H1 (cell line): ENCODE data around the gene RNF149. TPM values are rescaled to one million over a fixed set of nuclear protein-coding genes. Genes with fewer than 3 reads are reported as not detected.
"Not testable (repeated sequence)": the region's sequence is repeated elsewhere in the genome, so short reads cannot be mapped to it uniquely, and the experiment has no call there.

Experiments used
- CTCF ChIA-PET: fragments of 300-600 bp; sonication (Branson Sonifier 250); formaldehyde crosslinking; loops from one replicate; lab custom pipeline; 2021; ENCODE audit not compliant: partially characterized antibody; lab: Charles Lee
- POLR2A ChIA-PET: fragments of 300-600 bp; sonication (Branson Sonifier 250); formaldehyde crosslinking; loops from one replicate; lab custom pipeline; 2021; ENCODE audit warnings: inconsistent platforms; ENCODE audit not compliant: partially characterized antibody; lab: Charles Lee
- DNase-seq, 2 experiments: peaks; one replicate each; pipeline versions ENCODE4 v3.0.0 to v3.0.0-alpha.2; 2010 to 2022; ENCODE audit warnings: low spot score in 2 of 2, low read depth in 1 of 2, mixed read lengths in 1 of 2
- FAIRE-seq: peaks from 2 replicates; lab custom pipeline; 2011; peaks lifted over from hg19 to GRCh38; lab: Jason Lieb, UNC
- H2AFZ ChIP-seq: 2 replicates; pipeline ENCODE4 v1.8.1; 2012; ENCODE audit warnings: low read length, inconsistent platforms
- H2AK5ac ChIP-seq: 2 replicates; pipeline ENCODE4 v1.6.1; 2013; ENCODE audit warnings: low read depth, low read length
- H2BK120ac ChIP-seq: replicated peaks from 2 replicates; pipeline ENCODE3; 2013; ENCODE audit warnings: low read depth, low read length, inconsistent platforms
- H2BK12ac ChIP-seq: 2 replicates; pipeline ENCODE4 v1.6.1; 2013; ENCODE audit warnings: low read depth, low read length
- H2BK15ac ChIP-seq: 2 replicates; pipeline ENCODE4 v1.6.1; 2013; ENCODE audit warnings: low read length
- H2BK20ac ChIP-seq: 2 replicates; pipeline ENCODE4 v1.6.1; 2013; ENCODE audit warnings: low read length
- H2BK5ac ChIP-seq: 2 replicates; pipeline ENCODE4 v1.6.1; 2013; ENCODE audit warnings: low read depth, low read length
- H3K14ac ChIP-seq: 2 replicates; pipeline ENCODE4 v1.6.1; 2013; ENCODE audit warnings: inconsistent platforms; ENCODE audit not compliant: insufficient read length
- H3K18ac ChIP-seq: 2 replicates; pipeline ENCODE4 v1.6.1; 2013; ENCODE audit warnings: low read length; ENCODE audit errors: extremely low read depth
- H3K23ac ChIP-seq: 2 replicates; pipeline ENCODE4 v1.6.1; 2013; ENCODE audit warnings: inconsistent platforms; ENCODE audit not compliant: insufficient read length
- H3K23me2 ChIP-seq: 2 replicates; pipeline ENCODE4 v1.6.1; 2013; ENCODE audit warnings: low read depth, low read length
- H3K27ac ChIP-seq: 2 replicates; pipeline ENCODE4 v1.6.1; 2011; ENCODE audit warnings: low read depth, low read length, inconsistent platforms
- H3K27me3 ChIP-seq, 4 experiments: replicated peaks in 1 of 4; 1 replicate in 1 of 4; 2 replicates in 3 of 4; pipeline versions ENCODE4 v1.6.1 to v1.8.1; 2011 to 2013; ENCODE audit warnings: low read length in 3 of 4, mild to moderate bottlenecking in 3 of 4, inconsistent platforms in 2 of 4, mixed read lengths in 2 of 4, moderate library complexity in 1 of 4; ENCODE audit not compliant: control insufficient read depth in 3 of 4, insufficient read depth in 3 of 4; ENCODE audit errors: extremely low read depth in 1 of 4
- H3K36me3 ChIP-seq, 4 experiments: 2 replicates each; pipeline versions ENCODE4 v1.6.1 to v1.8.1; 2011 to 2013; ENCODE audit warnings: mild to moderate bottlenecking in 4 of 4, low read length in 3 of 4, moderate library complexity in 2 of 4, control low read depth in 1 of 4, inconsistent platforms in 1 of 4; ENCODE audit not compliant: insufficient read depth in 4 of 4, control insufficient read depth in 2 of 4
- H3K4ac ChIP-seq: replicated peaks from 2 replicates; pipeline ENCODE3; 2013; ENCODE audit warnings: low read length, low read depth, mixed read lengths, inconsistent platforms; ENCODE audit not compliant: insufficient read length
- H3K4me1 ChIP-seq, 4 experiments: replicated peaks in 1 of 4; 1 replicate in 1 of 4; 2 replicates in 3 of 4; pipeline versions ENCODE4 v1.6.1 to v1.8.1; 2011 to 2013; ENCODE audit warnings: low read length in 3 of 4, inconsistent platforms in 2 of 4, mixed read lengths in 1 of 4; ENCODE audit not compliant: insufficient read depth in 4 of 4, control insufficient read depth in 3 of 4
- H3K4me2 ChIP-seq, 2 experiments: 2 replicates each; pipeline versions ENCODE4 v1.6.1 to v1.8.1; 2011 to 2013; ENCODE audit warnings: low read depth in 2 of 2, low read length in 2 of 2, control low read depth in 1 of 2, inconsistent platforms in 1 of 2, mild to moderate bottlenecking in 1 of 2; ENCODE audit not compliant: insufficient read depth in 1 of 2
- H3K4me3 ChIP-seq, 4 experiments: fragments of 200-600, 300-600 bp in 1 of 4; sonication (generic), shearing (Covaris generic), sonication (Bioruptor Twin) in 1 of 4; 2 replicates each; pipeline versions ENCODE4 v1.5.1 to v1.8.1; 2011 to 2016; ENCODE audit warnings: low read length in 4 of 4, low read depth in 3 of 4, control low read depth in 2 of 4, inconsistent platforms in 2 of 4, mild to moderate bottlenecking in 2 of 4, mixed read lengths in 1 of 4, moderate library complexity in 1 of 4; ENCODE audit not compliant: insufficient read depth in 2 of 4; ENCODE audit errors: extremely low read depth in 1 of 4
- H3K56ac ChIP-seq: replicated peaks from 2 replicates; pipeline ENCODE3; 2013; ENCODE audit warnings: low read depth, mild to moderate bottlenecking, mixed read lengths, low read length, inconsistent platforms; ENCODE audit not compliant: insufficient read length
- H3K79me1 ChIP-seq: 2 replicates; pipeline ENCODE4 v1.6.1; 2013; ENCODE audit warnings: low read depth, low read length, control low read depth
- H3K79me2 ChIP-seq, 2 experiments: 2 replicates each; pipeline versions ENCODE4 v1.6.1 to v1.8.1; 2012 to 2013; ENCODE audit warnings: low read length in 2 of 2, mild to moderate bottlenecking in 2 of 2, inconsistent platforms in 1 of 2; ENCODE audit not compliant: insufficient read depth in 2 of 2, control insufficient read depth in 1 of 2
- H3K9ac ChIP-seq, 4 experiments: replicated peaks in 1 of 4; 1 replicate in 1 of 4; 2 replicates in 3 of 4; pipeline versions ENCODE4 v1.6.1 to v1.8.1; 2011 to 2013; ENCODE audit warnings: low read depth in 3 of 4, low read length in 3 of 4, control low read depth in 2 of 4, mild to moderate bottlenecking in 2 of 4, moderate library complexity in 2 of 4, inconsistent platforms in 1 of 4; ENCODE audit errors: extremely low read depth in 1 of 4
- H3K9me3 ChIP-seq, 2 experiments: 2 replicates each; pipeline versions ENCODE4 v1.6.1 to v1.8.1; 2012 to 2013; ENCODE audit warnings: mild to moderate bottlenecking in 2 of 2, moderate library complexity in 2 of 2, control low read depth in 1 of 2, inconsistent platforms in 1 of 2, low read depth in 1 of 2, low read length in 1 of 2, mixed read lengths in 1 of 2; ENCODE audit not compliant: insufficient read depth in 2 of 2
- H4K20me1 ChIP-seq, 2 experiments: replicated peaks in 1 of 2; 2 replicates each; pipeline versions ENCODE3 to v1.8.1; 2011 to 2013; ENCODE audit warnings: inconsistent platforms in 2 of 2, low read length in 2 of 2, mild to moderate bottlenecking in 1 of 2; ENCODE audit not compliant: insufficient read depth in 2 of 2, control insufficient read depth in 1 of 2
- H4K5ac ChIP-seq: 2 replicates; pipeline ENCODE4 v1.6.1; 2013; ENCODE audit warnings: low read length, low read depth, mixed read lengths, inconsistent platforms; ENCODE audit not compliant: insufficient read length
- H4K8ac ChIP-seq: 2 replicates; pipeline ENCODE4 v1.8.0; 2013; ENCODE audit warnings: mild to moderate bottlenecking, moderate library complexity, low read length, inconsistent platforms; ENCODE audit not compliant: insufficient read depth; ENCODE audit errors: extremely low read depth
- H4K91ac ChIP-seq: replicated peaks from 2 replicates; pipeline ENCODE3; 2013; ENCODE audit warnings: low read length, mixed read lengths, inconsistent platforms; ENCODE audit not compliant: insufficient read length
- WGBS, 2 experiments: shearing (Covaris generic) in 1 of 2; methylation state at CpG; one replicate each; pipeline versions ENCODE4 v1.1.6 to v1.1.7; 2013 to 2015; ENCODE audit warnings: low lambda C conversion rate in 2 of 2, mixed read lengths in 2 of 2, inconsistent platforms in 1 of 2, low coverage in 1 of 2, missing lambda C conversion rate in 1 of 2; ENCODE audit not compliant: insufficient replicate concordance in 2 of 2, insufficient coverage in 1 of 2, insufficient read length in 1 of 2; ENCODE audit errors: extremely low coverage in 1 of 2, missing lambda C conversion rate in 1 of 2; 5-methylcytosine and 5-hydroxymethylcytosine counted together
- polyA plus RNA-seq, 7 experiments: library from polyadenylated mRNA; depleted of rRNA in 3 of 7; stranded (reverse) in 5 of 7; unstranded in 2 of 7; fragments of >200 nt in 5 of 7; fragments of 200-250 nt in 2 of 7; gene quantifications; 1 replicate in 5 of 7; 2 replicates in 1 of 7; 4 replicates in 1 of 7; pipeline versions ENCODE4 v1.2.1 to v1.2.3, GENCODE V29; 2011 to 2013; ENCODE audit warnings: missing spikeins in 2 of 7, mixed read lengths in 2 of 7
- total RNA-seq: library from RNA; stranded (reverse); fragmentation: NEBNext Ultra II Directional; extraction: Animal tissue kit (Norgen Biotek cat#: 25700); gene quantifications from 2 replicates; pipeline ENCODE4 v1.2.1, GENCODE V29; 2021

The RNF149 gene
- total and polyA plus RNA-seq, 2 of the 8 experiments (the other 6 are each of a cell fraction or from before 2014, with no cell fraction given): 16.6 to 28.2 TPM

GRCh38 chr2:101237944-101238343 is 70.6 kb downstream of the RNF149 start:
- H2BK15ac ChIP-seq, H3K18ac ChIP-seq, H3K36me3 ChIP-seq, H4K91ac ChIP-seq, H3K79me2 ChIP-seq, H4K8ac ChIP-seq, H3K9me3 ChIP-seq, DNase-seq, H3K27ac ChIP-seq, H2BK5ac ChIP-seq, H3K4ac ChIP-seq, H3K4me3 ChIP-seq, H2BK120ac ChIP-seq, H3K23me2 ChIP-seq, H3K79me1 ChIP-seq, H2BK12ac ChIP-seq, H3K4me2 ChIP-seq, FAIRE-seq, H3K9ac ChIP-seq, H4K20me1 ChIP-seq, H3K14ac ChIP-seq, H2BK20ac ChIP-seq, H3K56ac ChIP-seq, H3K23ac ChIP-seq, H2AK5ac ChIP-seq, H2AFZ ChIP-seq, H3K27me3 ChIP-seq, H3K4me1 ChIP-seq, H4K5ac ChIP-seq: not testable (repeated sequence)
- 90% methylated on average over 5 of the region's 5 CpGs; no CpG with 5 or more reads in 1 of the 2 experiments for WGBS, 2 experiments
- POLR2A ChIA-PET: interaction anchor here (0.8 to 2.3 kb wide), 2 partner anchors 13 to 236 kb away, joined by 3 to 5 read pairs; partner anchors contain the start of gene RPL31
- CTCF ChIA-PET: interaction anchor here (0.8 to 5.1 kb wide), 2 partner anchors 12 to 20 kb away, joined by 3 to 45 read pairs; partner anchors contain the start of gene CNOT11

- not testable (repeated sequence) for H3K9me3 ChIP-seq, H3K79me1 ChIP-seq, FAIRE-seq
These were observed 72.5 kb downstream of the RNF149 start for GRCh38 chr2:101235956-101236355.

More at GRCh38 chr2:101235956-101236355, 72.5 kb downstream of the RNF149 start:
- H3K27ac ChIP-seq, H3K18ac ChIP-seq, H3K4me2 ChIP-seq, POLR2A ChIA-PET, DNase-seq, H3K27me3 ChIP-seq, H4K91ac ChIP-seq, H2BK15ac ChIP-seq, H2BK12ac ChIP-seq, H2AFZ ChIP-seq, H3K56ac ChIP-seq, H3K23me2 ChIP-seq, H4K8ac ChIP-seq, H2BK120ac ChIP-seq, H4K5ac ChIP-seq, H3K79me2 ChIP-seq, H3K4ac ChIP-seq, H3K9ac ChIP-seq, H3K14ac ChIP-seq, H3K36me3 ChIP-seq, H3K4me3 ChIP-seq, H4K20me1 ChIP-seq, H2AK5ac ChIP-seq, H3K4me1 ChIP-seq, H2BK5ac ChIP-seq, H2BK20ac ChIP-seq, H3K23ac ChIP-seq: not testable (repeated sequence)
- CTCF ChIA-PET: interaction anchor here (0.6 to 1.5 kb wide), 4 partner anchors 9 to 98 kb away, joined by 3 to 5 read pairs (median 3); no protein-coding TSS in a partner anchor
- 100% methylated on average over 1 of the region's 1 CpG; no CpG with 5 or more reads in 1 of the 2 experiments for WGBS, 2 experiments
